GM18507 (cell line): ENCODE data around the gene TMPRSS5.
"Not testable (repeated sequence)": the region's sequence is repeated elsewhere in the genome, so short reads cannot be mapped to it uniquely, and the experiment has no call there.

ENCODE experiments used
- DNase-seq: peaks from one replicate; pipeline ENCODE4 v3.0.0; 2011; ENCODE audit warnings: low read depth; ENCODE audit not compliant: insufficient read length; ENCODE audit errors: extremely low spot score
- FAIRE-seq: peaks from 2 replicates; lab custom pipeline; 2011; peaks lifted over from hg19 to GRCh38; lab: Jason Lieb, UNC

The TMPRSS5 gene

DNA sequence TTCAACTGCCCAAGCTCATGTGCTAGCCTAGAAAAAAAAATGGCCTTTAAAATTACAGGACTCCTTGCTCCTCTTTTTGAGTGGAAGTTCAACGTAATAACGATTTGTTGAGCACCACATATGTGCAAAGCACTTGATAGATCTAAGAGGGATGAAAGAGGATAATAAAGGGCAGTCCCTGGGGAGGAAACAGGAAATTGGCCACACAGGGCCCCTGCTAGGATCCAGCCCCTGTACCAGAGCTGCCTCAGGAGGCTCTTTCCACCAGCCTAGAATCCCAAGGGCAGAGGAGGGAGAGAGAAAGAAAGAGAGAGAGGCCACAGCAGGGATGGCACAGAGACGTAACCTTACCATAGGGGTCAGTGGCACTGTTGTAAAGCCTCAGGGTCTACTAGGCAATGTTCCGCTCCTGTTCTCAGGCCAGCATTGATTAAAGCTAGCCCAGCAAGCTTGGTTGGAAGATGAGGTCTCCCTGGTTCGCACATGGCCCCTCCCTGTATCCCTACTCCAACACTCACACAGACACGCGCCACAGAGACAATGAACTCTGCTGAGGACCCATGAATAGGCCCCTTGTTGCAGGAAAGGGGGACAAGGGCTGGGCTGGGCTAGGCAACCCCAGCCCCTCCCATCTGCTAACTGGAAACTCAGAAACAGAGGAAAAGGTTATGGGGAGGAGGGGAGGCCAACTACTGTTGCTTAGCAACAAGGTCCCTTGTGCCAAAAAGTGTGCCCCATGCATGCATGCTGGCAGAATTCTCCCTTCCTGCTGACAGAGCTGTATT lies at the start of gene TMPRSS5:
Gene TMPRSS5, minus strand, starts transcription at position 438 of the 785 bp plus-strand sequence. Its CDS starts 84 bp downstream, at position 354.
- FAIRE-seq, result no peak
- DNase-seq, result no peak

- DNase-seq (no peak), FAIRE-seq (no peak)
Measured at GRCh38 chr11:113752932-113753331, 46.8 kb upstream of the TMPRSS5 start.

DNA sequence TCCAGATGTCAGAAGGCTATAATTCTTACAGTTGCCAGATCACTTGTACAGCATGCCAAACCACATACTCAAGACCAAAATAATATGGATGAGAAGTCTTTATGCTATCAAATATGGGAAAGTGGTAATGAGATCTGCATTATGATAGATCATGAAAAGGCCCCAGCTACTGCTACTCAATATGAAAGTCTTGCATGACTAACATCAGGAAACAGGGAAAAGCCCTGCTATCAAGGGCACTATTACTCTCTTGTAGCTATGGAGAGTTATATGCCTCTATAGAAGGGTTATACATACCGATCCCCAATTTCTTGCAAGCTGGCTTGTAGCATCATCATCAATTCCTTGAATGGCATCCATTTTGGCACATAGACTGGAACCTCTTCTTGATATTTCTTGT lies 30.2 kb upstream of the TMPRSS5 start:
- FAIRE-seq, result no peak

GRCh38 chr11:113732092-113732491 lies 26.0 kb upstream of the TMPRSS5 start:
- DNase-seq, result no peak
- no peak for FAIRE-seq

More for the DNA sequence above, 30.2 kb upstream of the TMPRSS5 start:
- no peak for DNase-seq

GRCh38 chr11:113730887-113731726 lies 25.0 kb upstream of the TMPRSS5 start:
- DNase-seq (no peak), FAIRE-seq (no peak)

- FAIRE-seq, result no peak
Measured at GRCh38 chr11:113729456-113729855, 23.3 kb upstream of the TMPRSS5 start.

GRCh38 chr11:113728814-113729213 lies 22.7 kb upstream of the TMPRSS5 start:
- FAIRE-seq (no peak), DNase-seq (no peak)

More at GRCh38 chr11:113729456-113729855, 23.3 kb upstream of the TMPRSS5 start:
- no peak for DNase-seq

DNA sequence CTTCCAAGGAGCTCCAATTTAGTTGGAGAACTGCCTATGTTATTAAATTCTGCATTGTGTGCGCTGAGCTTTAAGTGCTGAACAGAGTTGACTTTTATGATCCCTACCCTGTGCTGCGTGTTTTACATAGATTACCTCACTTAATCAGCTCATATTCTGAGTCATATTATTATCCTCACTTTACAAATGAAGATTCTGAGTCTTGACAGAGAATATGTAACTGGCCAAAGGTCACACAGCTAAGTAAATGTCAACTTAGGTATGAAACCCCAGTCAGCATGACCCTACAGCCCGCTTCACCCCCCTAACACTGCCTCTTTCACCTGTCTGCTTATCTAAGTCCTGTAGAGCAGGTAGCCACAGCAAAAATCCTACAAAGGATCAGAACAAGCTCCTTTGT lies 19.8 kb upstream of the TMPRSS5 start:
- FAIRE-seq (no peak), DNase-seq (no peak)

- no peak for FAIRE-seq
- DNase-seq, result no peak
Measured at GRCh38 chr11:113725407-113725806, 19.3 kb upstream of the TMPRSS5 start.

DNA sequence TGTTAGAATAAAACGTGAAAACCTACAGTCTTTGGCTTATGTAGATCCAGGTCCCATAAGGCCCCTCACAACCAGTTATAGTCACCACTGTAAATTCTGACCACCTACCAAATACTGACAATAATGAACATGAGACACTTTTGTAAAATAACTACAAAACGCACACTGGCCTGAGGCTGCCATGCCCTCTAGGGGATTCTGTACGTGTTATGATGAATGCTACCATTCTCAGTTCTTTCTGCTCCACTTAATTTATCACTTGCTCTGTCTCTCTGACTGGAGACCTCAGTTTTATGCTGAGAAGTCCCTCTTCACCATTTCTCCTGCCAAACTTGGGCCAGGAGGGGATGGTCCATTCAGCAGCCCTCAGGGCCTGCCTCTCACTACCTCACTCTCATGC lies 18.7 kb upstream of the TMPRSS5 start:
- FAIRE-seq (no peak), DNase-seq (no peak)

DNA sequence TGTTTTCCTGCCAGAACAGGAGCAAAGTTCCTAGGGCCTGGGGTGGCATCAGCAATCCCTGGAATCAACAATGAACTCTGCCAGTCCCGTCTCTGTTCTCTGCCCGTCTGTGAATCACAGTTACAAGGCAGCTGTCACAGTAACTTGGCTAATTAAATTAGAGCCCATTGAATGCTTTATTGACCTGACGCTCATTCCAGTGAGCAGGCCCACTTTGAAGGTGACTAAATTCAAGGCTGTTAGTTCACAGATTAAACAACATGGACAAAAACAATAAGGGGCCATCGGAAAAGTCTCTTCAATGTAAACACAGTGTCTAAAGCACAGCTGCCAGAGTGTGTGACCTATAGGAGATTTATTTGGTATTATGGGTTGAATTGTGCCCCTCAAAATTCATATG lies 17.7 kb upstream of the TMPRSS5 start:
- no peak for FAIRE-seq
- DNase-seq, result no peak

DNA sequence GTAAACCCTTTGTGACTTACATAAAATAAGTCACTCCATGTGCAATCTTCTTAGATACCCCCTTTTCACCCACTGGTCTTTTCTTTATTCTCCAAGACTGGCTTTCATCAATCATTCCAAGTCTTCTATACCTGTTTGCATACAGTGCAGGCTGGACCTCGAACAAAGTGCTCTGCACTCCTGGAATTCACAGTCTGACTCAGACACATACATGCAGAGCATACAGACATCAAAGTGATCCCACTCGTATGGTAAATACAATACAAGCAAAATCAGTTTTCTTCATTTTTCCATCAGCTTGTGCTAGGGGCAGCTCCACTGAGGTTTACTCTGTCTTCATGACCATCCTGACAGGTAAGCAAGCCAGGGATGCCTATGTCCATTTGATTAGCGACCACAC lies 16.8 kb upstream of the TMPRSS5 start:
- FAIRE-seq (no peak), DNase-seq (no peak)

DNA sequence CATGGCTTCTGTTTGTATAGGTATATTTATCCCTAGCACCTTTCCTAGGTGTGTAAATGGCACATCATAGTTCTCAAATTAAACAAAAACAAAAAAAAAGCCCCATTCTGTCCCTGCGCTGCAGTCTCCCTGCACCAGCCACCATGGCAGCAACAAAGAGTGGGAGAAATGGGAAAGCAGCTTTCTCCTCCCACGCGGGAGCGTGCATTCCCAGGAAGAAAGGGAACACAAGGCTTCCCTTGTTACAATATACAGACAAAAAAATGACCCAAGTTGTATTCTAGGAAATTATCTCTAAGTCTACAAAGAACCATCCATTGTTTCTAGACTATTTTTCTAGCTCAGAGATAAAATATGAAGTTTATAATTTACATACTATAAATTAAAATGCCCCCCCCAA lies 16.1 kb upstream of the TMPRSS5 start:
- DNase-seq (no peak), FAIRE-seq (no peak)

- DNase-seq, result no peak
- FAIRE-seq, result no peak
Measured at GRCh38 chr11:113721462-113722066, 15.5 kb upstream of the TMPRSS5 start.

DNA sequence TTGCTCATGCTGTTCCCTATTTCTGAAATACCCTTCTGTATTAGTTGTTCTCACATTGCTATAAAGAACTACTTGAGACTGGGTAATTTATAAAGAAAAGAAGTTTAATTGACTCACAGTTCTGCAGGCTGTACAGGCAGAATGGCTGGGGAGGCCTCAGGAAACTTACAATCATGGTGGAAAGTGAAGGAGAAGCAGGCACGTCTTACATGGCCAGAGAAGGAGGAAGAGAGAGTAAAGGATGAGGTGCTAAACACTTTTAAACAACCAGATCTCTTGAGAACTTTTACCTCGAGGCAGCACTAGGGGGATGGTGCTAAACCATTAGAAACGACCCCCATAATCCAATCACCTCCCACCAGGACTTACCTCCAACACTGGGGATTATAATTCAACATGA lies 14.4 kb upstream of the TMPRSS5 start:
- FAIRE-seq, DNase-seq: not testable (repeated sequence)

- DNase-seq (no peak), FAIRE-seq (no peak)
Measured at GRCh38 chr11:113715882-113716625, 9.9 kb upstream of the TMPRSS5 start.

DNA sequence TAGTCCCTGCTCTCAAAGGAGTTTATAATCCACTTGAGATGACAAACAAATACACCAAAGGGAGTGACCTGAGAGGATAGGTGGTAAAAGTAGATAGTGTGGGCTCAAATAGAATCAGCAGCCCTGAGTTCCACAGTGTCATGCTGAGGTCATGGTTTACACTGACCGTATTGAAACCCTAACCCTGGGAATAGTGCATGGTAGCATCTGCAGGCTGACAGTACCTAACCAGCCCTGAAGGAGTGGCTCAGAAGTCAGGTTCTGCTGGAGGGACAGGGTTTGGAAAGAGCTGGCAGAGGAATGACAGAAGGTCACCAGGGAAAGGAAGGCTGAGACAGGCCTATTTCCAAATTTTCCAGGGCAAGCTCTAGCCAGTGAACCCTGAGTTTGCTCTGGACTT lies 9.2 kb upstream of the TMPRSS5 start:
- no peak for DNase-seq
- no peak for FAIRE-seq

DNA sequence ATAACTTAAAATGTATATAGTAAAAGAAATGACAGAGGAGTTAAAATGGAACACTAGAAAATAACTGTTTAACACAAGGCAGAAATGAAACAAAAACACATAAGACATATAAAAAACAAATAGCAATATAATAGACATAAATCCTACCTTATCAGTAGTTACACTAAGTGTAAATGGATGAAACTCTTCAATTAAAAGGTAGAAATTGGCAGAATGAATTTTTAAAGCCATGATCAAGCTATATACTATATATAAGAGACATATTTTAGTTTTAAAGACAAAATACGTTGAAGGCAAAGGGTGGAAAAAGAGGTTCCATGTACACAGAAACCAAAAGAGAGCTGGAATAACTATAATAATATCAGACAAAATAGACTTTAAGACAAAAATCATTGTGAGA lies 4.9 kb upstream of the TMPRSS5 start:
- DNase-seq (no peak), FAIRE-seq (no peak)

DNA sequence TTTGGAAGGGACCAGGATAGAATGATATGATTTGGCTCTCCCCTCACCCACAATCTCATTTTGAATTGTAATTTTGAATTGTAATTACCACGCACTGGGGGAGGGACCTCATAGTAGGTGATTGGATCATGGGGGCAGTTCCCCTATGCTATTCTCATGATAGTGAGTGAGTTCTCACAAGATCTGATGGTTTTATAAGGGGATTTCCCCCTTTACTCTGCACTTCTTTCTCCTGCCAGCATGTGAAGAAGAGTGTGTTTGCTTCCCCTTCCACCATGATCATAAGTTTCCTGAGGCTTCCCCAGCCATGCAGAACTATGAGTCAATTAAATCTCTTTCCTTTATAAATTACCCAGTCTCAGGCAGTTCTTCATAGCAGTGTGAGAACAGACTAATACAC lies 2.6 kb downstream of the TMPRSS5 start:
- not testable (repeated sequence) for FAIRE-seq, DNase-seq

DNA sequence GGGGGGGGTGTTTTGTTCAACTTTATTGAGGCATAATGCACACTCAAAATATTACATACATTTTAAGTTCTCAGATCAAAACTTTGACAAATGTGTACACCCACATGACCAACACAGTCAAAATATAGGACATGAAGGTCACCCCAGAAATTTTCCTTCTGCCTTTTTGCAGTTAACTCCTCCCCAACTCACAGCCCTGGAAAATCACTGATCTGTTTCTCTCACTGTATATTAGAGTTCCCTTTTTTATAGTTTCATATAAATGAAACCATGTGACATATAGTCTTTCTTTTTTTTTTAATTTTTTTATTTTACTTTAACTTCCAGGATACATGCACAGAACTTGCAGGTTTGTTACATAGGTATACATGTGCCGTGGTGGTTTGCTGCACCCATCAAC lies 4.6 kb downstream of the TMPRSS5 start:
- no peak for FAIRE-seq

More for the DNA sequence above, 4.6 kb downstream of the TMPRSS5 start:
- DNase-seq, result no peak
